GM18873 (cell line): Measurements from ENCODE around the gene GJB2.
"Not testable (repeated sequence)": the region's sequence is repeated elsewhere in the genome, so short reads cannot be mapped to it uniquely, and the experiment has no call there.

ENCODE experiments used
- ATAC-seq: cut with Tn5 transposase; IDR thresholded peaks from one replicate; pipeline ENCODE4 v1.9.1; 2021; ENCODE audit warnings: mild to moderate bottlenecking, moderate library complexity, moderate number of reproducible peaks; ENCODE audit not compliant: unreplicated experiment, low FRiP score

Gene GJB2

GRCh38 chr13:20171364-20171763 lies 21.4 kb downstream of the GJB2 start:
- no peak for ATAC-seq

- no peak for ATAC-seq
These were observed 21.8 kb downstream of the GJB2 start for GRCh38 chr13:20170921-20171320.

GRCh38 chr13:20168396-20168795 lies 24.3 kb downstream of the GJB2 start:
- no peak for ATAC-seq

DNA sequence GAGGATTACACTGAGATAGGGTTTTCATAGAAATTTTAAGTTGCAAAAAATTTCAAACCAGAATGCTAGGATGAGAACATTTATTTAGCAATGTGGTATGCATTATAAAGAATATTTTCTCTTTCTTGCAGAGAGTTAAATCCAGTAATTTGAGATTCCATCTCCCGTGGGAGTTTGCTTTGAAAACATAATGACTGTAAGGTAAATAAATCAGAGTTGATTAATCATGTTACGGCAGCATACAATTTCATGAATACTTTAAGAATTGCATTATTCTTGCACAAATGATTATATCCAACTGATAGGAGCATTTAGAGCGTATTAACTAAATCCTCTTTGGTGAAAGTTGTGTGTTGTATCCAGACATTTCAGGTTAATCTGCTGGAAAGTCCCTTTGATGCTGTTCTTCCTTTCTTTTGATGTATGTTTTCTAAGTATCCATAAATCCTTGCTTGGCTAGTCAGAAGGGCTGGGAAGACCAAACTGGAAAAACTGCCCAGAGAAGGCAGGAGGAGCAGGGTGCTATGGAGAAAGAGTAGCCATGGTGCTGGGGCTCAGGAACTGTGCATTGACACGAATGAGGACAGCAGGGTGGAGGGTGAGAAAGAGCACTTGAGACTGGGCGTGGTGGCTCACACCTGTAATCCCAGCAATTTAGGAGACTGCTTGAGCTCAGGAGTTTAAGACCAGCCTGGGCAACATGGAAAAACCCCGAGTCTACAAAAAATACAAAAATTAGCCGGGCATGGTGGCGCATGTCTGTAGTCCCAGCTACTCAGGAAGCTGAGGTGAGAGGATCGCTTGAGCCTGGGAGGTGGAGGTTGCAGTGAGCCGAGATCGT lies 27.1 kb downstream of the GJB2 start:
- ATAC-seq = no peak

DNA sequence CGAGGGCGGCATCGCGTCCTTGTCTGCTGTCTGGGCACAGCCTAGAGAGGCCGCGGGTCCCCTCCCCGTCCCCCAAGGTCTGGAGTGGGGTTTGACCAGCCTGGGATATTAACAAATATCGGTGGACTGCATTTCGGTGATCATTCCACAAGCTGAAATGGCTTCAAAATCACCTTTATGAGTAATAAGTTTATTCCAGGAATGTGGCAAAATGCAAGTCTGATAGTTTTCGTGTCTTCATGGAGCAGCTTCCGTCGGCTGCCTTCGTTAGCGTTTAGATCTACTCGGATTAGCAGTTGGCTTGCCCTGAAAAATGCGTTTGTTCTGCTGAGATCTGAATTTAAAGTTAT lies 30.8 kb downstream of the GJB2 start:
- ATAC-seq = no peak

- peak; percentile 43 for ATAC-seq
These were observed 31.3 kb downstream of the GJB2 start for GRCh38 chr13:20161275-20161950.

- peak; percentile 34 for ATAC-seq
These were observed 32.1 kb downstream of the GJB2 start, which contains the start of gene GJA3 for GRCh38 chr13:20160306-20161274. Gene GJA3, minus strand, starts transcription at chr13:20161052. Its CDS starts 17,764 bp downstream, at chr13:20143288.

DNA sequence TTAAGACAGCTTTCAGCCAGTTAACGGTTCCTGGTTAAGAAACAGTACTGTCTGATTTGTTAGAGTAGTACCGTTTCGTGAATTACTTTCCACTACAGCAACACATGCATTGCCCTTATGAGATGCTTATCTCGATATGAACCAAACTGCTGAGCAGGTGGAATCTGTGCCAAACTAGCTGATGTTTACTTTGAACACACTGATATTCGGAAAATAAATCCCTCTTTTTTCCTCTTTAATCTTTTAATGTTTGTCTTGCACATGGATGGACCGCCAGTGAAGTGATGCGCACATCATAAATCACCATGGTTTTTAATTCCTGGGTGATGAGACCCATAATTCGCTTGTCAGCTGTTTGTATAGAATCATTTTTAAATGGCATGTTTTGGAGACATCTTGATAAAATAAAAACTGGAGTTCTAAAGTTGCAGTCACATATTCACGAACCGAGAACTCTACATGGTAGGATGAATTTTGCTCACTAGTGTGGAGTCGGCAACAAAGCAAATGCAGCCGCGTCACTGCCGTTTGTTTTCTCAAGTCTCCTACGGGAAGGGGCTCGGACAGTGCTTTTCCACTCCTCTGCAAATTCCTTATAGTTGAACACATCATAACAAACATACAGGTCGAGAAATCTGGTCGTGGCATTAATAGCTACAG lies 33.0 kb downstream of the GJB2 start:
- no peak for ATAC-seq

DNA sequence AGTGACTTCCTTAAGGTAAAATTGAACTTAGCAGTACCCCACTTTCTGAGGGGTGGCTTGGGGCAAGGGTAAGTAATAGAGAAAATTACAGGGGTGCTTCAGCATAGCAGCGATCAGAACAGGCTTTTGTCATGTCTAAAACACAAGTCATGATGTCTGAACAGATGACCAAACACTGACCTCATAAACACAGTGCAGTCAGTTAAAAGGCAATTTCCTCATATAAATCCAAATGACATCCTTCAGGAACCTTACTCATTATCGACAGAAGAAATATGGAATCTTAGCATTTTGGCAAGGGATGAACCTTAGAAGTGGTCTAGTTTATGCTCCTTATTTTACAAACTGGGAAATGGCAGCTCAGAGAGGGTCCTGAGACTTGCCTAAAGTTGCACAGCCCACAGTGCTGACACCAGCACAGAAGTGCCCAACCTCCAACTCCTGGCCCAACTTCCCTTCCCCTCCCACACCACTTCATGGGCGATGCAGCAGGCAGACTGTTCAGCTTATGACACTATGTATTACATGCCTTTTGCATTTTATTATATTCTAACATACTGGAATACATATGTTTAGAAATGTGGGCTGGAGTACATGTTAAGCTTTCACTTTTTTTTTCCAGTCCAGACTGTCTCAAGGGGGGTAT lies 35.5 kb downstream of the GJB2 start:
- ATAC-seq = no peak

- no peak for ATAC-seq
These were observed 36.0 kb downstream of the GJB2 start for GRCh38 chr13:20156702-20157101.

GRCh38 chr13:20153290-20153689 lies 39.4 kb downstream of the GJB2 start:
- ATAC-seq = not testable (repeated sequence)

DNA sequence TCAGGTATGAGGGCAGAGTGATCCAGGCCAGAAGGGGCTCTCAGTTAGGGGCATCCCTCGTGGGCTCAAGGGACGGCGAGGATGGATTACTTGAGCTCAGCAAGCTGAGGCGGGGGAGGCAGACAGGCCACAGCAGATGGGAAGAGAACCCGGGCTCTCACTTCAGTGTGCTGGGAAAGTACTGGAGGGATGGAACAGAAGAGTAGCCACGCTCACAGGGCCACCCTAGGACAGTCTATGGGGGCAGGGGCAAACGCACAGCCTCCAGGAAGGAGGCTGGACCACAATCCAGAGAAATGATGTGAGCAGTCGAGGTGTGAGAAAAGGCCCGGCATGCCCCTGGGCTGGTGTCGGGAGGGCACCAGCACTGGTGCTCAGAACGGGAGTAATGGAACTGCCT lies 41.1 kb downstream of the GJB2 start:
- ATAC-seq = no peak

GRCh38 chr13:20151016-20151415 lies 41.7 kb downstream of the GJB2 start:
- no peak for ATAC-seq

GRCh38 chr13:20150561-20150960 lies 42.2 kb downstream of the GJB2 start:
- no peak for ATAC-seq

DNA sequence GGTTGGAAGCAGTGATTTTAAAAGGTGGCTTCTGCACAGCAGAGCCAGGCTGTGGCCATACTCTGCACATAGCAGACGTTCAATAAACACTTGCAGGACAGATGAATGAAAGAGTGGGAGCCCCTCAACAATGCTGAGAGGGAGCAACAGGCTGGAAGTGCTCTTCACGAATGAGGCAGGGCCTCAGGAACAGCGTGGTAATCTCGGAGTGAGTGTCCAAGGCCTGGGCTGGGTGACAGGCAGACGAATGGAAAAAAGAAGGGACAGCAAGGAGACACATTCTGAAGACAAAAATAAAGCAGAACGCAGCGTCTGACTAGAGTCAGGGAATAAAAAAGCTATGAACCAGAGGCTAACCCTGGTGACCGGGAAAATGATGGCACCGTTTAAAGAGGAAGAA lies 43.0 kb downstream of the GJB2 start:
- no peak for ATAC-seq

GRCh38 chr13:20148501-20149183 lies 44.1 kb downstream of the GJB2 start:
- no peak for ATAC-seq

DNA sequence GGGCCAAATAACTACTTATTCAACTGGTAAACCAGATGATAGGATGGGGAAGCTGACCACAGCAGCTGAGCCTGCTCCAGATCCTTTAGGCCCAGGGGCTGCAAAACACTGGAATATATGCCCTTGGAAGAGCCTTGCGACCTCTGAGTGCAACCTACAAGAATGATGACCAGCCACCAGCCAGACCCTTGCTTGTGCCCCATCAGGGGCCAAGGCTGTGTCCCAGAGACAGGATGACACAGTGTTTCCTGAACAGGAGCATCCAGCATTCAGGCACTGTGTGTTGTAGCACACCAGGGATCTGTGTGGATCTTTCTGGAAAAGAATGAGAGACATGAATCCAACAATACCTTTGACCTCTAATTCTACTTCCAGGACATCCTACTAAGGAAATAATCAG lies 46.4 kb downstream of the GJB2 start:
- ATAC-seq = no peak

GRCh38 chr13:20145521-20145920 lies 47.2 kb downstream of the GJB2 start:
- no peak for ATAC-seq

GRCh38 chr13:20144141-20144850 lies 48.4 kb downstream of the GJB2 start:
- ATAC-seq = no peak
